Loucy (cell line): ENCODE measurements around the gene EPB41L2.

ENCODE experiments used
- H2AFZ ChIP-seq: fragments of 200-600 bp; sonication (generic); 2 replicates; pipeline ENCODE4 v1.6.0; 2016; ENCODE audit warnings: antibody characterized with exemption, mild to moderate bottlenecking, low read length, moderate library complexity
- H3F3A ChIP-seq: fragments of 200-600 bp; 2 replicates; pipeline ENCODE4 v1.6.0; 2016; ENCODE audit warnings: antibody characterized with exemption, low read depth, mild to moderate bottlenecking
- H3K27me3 ChIP-seq: fragments of 200-600 bp; sonication (generic); 2 replicates; pipeline ENCODE4 v1.6.1; 2014; ENCODE audit warnings: low read length, mild to moderate bottlenecking; ENCODE audit not compliant: insufficient read depth, poor library complexity, severe bottlenecking
- H3K36me3 ChIP-seq: fragments of 200-600 bp; sonication (generic); 2 replicates; pipeline ENCODE4 v1.6.1; 2016; ENCODE audit warnings: low read length; ENCODE audit not compliant: insufficient read depth
- H3K4me1 ChIP-seq: fragments of 200-600 bp; sonication (generic); 2 replicates; pipeline ENCODE4 v1.5.1; 2014; ENCODE audit warnings: low read length, mild to moderate bottlenecking; ENCODE audit not compliant: insufficient read depth, poor library complexity, severe bottlenecking
- H3K4me2 ChIP-seq: fragments of 200-600 bp; sonication (generic); 2 replicates; pipeline ENCODE4 v1.6.0; 2014; ENCODE audit warnings: antibody characterized with exemption, low read length, low read depth, mild to moderate bottlenecking; ENCODE audit not compliant: poor library complexity, severe bottlenecking
- H3K4me3 ChIP-seq: fragments of 200-600 bp; sonication (generic); 2 replicates; pipeline ENCODE4 v1.5.1; 2014; ENCODE audit warnings: low read length, mild to moderate bottlenecking, mixed read lengths; ENCODE audit not compliant: poor library complexity, severe bottlenecking
- H3K79me2 ChIP-seq: fragments of 200-600 bp; sonication (generic); 2 replicates; pipeline ENCODE4 v1.6.1; 2014; ENCODE audit warnings: low read length; ENCODE audit not compliant: insufficient read depth
- H3K9ac ChIP-seq: fragments of 200-600 bp; sonication (generic); 2 replicates; pipeline ENCODE4 v1.6.0; 2014; ENCODE audit warnings: mild to moderate bottlenecking, low read depth, low read length, moderate library complexity; ENCODE audit not compliant: poor library complexity, severe bottlenecking
- H3K9me2 ChIP-seq: fragments of 200-600 bp; sonication (generic); replicated peaks from 2 replicates; pipeline ENCODE4 v1.6.1; 2016; ENCODE audit warnings: low read depth, low read length, mixed read lengths
- H3K9me3 ChIP-seq: fragments of 200-600 bp; sonication (generic); 2 replicates; pipeline ENCODE4 v1.6.1; 2014; ENCODE audit warnings: mild to moderate bottlenecking, antibody characterized with exemption, low read length, low read depth; ENCODE audit not compliant: insufficient read depth
- H4K20me1 ChIP-seq: fragments of 200-600 bp; sonication (generic); 2 replicates; pipeline ENCODE4 v1.6.0; 2014; ENCODE audit warnings: antibody characterized with exemption, low read length, mild to moderate bottlenecking; ENCODE audit not compliant: insufficient read depth, poor library complexity, severe bottlenecking
- CTCF ChIP-seq: fragments of 200-600 bp; sonication (generic); conservative IDR thresholded peaks from 2 replicates; pipeline ENCODE4 v1.5.1; 2014; ENCODE audit warnings: mild to moderate bottlenecking, antibody characterized with exemption, low read length
- EZH2phosphoT487 ChIP-seq: fragments of 200-600 bp; IDR thresholded peaks from 2 replicates; pipeline ENCODE4 v1.6.1; 2018; ENCODE audit warnings: antibody characterized with exemption, mild to moderate bottlenecking, moderate library complexity, borderline replicate concordance

The EPB41L2 gene

DNA sequence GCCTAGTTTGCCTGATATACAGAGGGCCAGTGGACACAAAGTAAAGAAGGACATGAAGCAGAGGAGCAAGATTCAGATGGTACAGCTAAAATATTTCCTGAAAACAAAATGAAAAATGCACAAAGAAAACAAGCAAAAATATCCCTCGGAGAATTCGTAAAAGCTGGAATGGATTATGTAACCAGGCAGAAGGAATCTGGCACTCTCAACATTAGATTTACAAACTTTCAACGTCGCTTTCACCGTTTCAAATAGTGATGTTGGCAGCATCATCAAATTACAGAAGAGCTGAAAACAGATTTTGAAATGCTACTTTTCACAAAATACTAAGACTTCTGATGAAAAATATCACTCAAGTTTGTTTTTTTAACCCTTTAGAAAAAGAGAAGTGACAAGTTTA is 224.1 kb downstream of the EPB41L2 start:
- H3K4me2 ChIP-seq: no peak overlapping the region
- no peak overlapping the region for H3K9ac ChIP-seq
- no peaks in the 10 kb centered on the region for H3F3A ChIP-seq
- no peaks in the 10 kb centered on the region for H3K4me1 ChIP-seq
- no peak overlapping the region for H2AFZ ChIP-seq
- no peaks in the 10 kb centered on the region for H3K79me2 ChIP-seq
- H3K4me3 ChIP-seq: no peak overlapping the region
- no peaks in the 10 kb centered on the region for H3K9me3 ChIP-seq
- H3K27me3 ChIP-seq: no peaks in the 10 kb centered on the region
- no peak for TF ChIP-seq EZH2phosphoT487
- no peak for TF ChIP-seq CTCF
- H4K20me1 ChIP-seq: no peaks in the 10 kb centered on the region
- no peaks in the 10 kb centered on the region for H3K9me2 ChIP-seq
- H3K36me3 ChIP-seq: peaks cover 22% of the 10 kb centered on the region; the same call in 1 of the 2 replicates

GRCh38 chr6:130838250-130838860 is 224.7 kb downstream of the EPB41L2 start:
- TF ChIP-seq EZH2phosphoT487: no peak
- TF ChIP-seq CTCF: no peak
- H3F3A ChIP-seq: no peaks in the 10 kb centered on the region
- no peak overlapping the region for H3K4me2 ChIP-seq
- no peaks in the 10 kb centered on the region for H4K20me1 ChIP-seq
- H3K79me2 ChIP-seq: no peaks in the 10 kb centered on the region
- no peak overlapping the region for H3K4me3 ChIP-seq
- peaks cover 22% of the 10 kb centered on the region; the same call in 1 of the 2 replicates for H3K36me3 ChIP-seq
- H3K27me3 ChIP-seq: no peaks in the 10 kb centered on the region
- H2AFZ ChIP-seq: no peak overlapping the region
- no peaks in the 10 kb centered on the region for H3K9me2 ChIP-seq
- H3K4me1 ChIP-seq: no peaks in the 10 kb centered on the region
- H3K9ac ChIP-seq: no peak overlapping the region
- no peaks in the 10 kb centered on the region for H3K9me3 ChIP-seq

GRCh38 chr6:130837067-130837466 is 226.0 kb downstream of the EPB41L2 start:
- H3K4me1 ChIP-seq: no peaks in the 10 kb centered on the region
- no peaks in the 10 kb centered on the region for H4K20me1 ChIP-seq
- H3K9me2 ChIP-seq: no peaks in the 10 kb centered on the region
- H3K4me3 ChIP-seq: no peak overlapping the region
- no peak overlapping the region for H2AFZ ChIP-seq
- H3K36me3 ChIP-seq: peaks cover 22% of the 10 kb centered on the region; the same call in 1 of the 2 replicates
- no peaks in the 10 kb centered on the region for H3K79me2 ChIP-seq
- H3F3A ChIP-seq: no peaks in the 10 kb centered on the region
- H3K9me3 ChIP-seq: no peaks in the 10 kb centered on the region
- H3K4me2 ChIP-seq: no peak overlapping the region
- TF ChIP-seq EZH2phosphoT487: no peak
- TF ChIP-seq CTCF: no peak
- H3K9ac ChIP-seq: no peak overlapping the region
- no peaks in the 10 kb centered on the region for H3K27me3 ChIP-seq
